SH-SY5Y (cell line): ENCODE measurements around the gene SELENOO.

Experiments
- GATA2 ChIP-seq: IDR thresholded peaks from 2 replicates; pipeline ENCODE4 v1.6.1; 2011; ENCODE audit warnings: mild to moderate bottlenecking, low read depth, low read length
- GATA3 ChIP-seq: IDR thresholded peaks from 2 replicates; pipeline ENCODE4 v1.6.1; 2011; ENCODE audit warnings: low read depth, mild to moderate bottlenecking, low read length, moderate library complexity

DNA sequence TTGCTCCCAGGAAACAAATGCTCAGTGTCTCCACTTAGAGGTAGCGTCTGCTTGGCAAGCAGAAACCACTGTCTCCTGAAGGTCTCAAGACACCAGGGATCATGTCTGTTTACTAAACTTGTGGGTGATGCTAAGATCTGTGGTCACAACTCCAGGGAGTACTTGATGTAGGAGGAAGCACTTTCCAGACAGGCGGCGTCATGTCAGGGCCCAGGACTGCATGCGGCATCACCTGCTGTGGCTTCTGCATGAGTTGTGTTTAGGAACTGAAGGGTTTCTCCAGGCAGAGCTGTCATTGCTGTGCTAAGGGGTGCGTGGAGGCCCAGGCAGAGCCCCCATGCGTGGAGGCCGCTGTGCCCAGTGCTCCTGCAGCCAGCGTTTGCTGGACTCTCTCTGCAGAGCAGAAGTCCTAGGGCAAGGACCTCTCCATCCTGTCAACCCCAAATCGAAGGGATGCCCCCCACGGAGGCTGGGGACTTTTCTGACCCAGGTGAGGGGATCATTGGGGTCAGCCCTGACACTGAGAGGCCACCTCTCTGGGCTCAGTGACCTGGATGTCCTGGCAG lies 38.3 kb upstream of the SELENOO start:
- TF ChIP-seq GATA2 (no peak), GATA3 (no peak)
